H1 (cell line): ENCODE results near the gene PLEKHG2. TPM values are rescaled to one million over a fixed set of nuclear protein-coding genes. Genes with fewer than 3 reads are reported as not detected.

Experiments used
- CTCF ChIA-PET: fragments of 300-600 bp; sonication (Branson Sonifier 250); formaldehyde crosslinking; loops from one replicate; lab custom pipeline; 2021; ENCODE audit not compliant: partially characterized antibody; lab: Charles Lee
- POLR2A ChIA-PET: fragments of 300-600 bp; sonication (Branson Sonifier 250); formaldehyde crosslinking; loops from one replicate; lab custom pipeline; 2021; ENCODE audit warnings: inconsistent platforms; ENCODE audit not compliant: partially characterized antibody; lab: Charles Lee
- DNase-seq, 2 experiments: peaks; one replicate each; pipeline versions ENCODE4 v3.0.0 to v3.0.0-alpha.2; 2010 to 2022; ENCODE audit warnings: low spot score in 2 of 2, low read depth in 1 of 2, mixed read lengths in 1 of 2
- FAIRE-seq: peaks from 2 replicates; lab custom pipeline; 2011; peaks lifted over from hg19 to GRCh38; lab: Jason Lieb, UNC
- H2AFZ ChIP-seq: 2 replicates; pipeline ENCODE4 v1.8.1; 2012; ENCODE audit warnings: low read length, inconsistent platforms
- H2AK5ac ChIP-seq: 2 replicates; pipeline ENCODE4 v1.6.1; 2013; ENCODE audit warnings: low read depth, low read length
- H2BK120ac ChIP-seq: replicated peaks from 2 replicates; pipeline ENCODE3; 2013; ENCODE audit warnings: low read depth, low read length, inconsistent platforms
- H2BK12ac ChIP-seq: 2 replicates; pipeline ENCODE4 v1.6.1; 2013; ENCODE audit warnings: low read depth, low read length
- H2BK15ac ChIP-seq: 2 replicates; pipeline ENCODE4 v1.6.1; 2013; ENCODE audit warnings: low read length
- H2BK20ac ChIP-seq: 2 replicates; pipeline ENCODE4 v1.6.1; 2013; ENCODE audit warnings: low read length
- H2BK5ac ChIP-seq: 2 replicates; pipeline ENCODE4 v1.6.1; 2013; ENCODE audit warnings: low read depth, low read length
- H3K14ac ChIP-seq: 2 replicates; pipeline ENCODE4 v1.6.1; 2013; ENCODE audit warnings: inconsistent platforms; ENCODE audit not compliant: insufficient read length
- H3K18ac ChIP-seq: 2 replicates; pipeline ENCODE4 v1.6.1; 2013; ENCODE audit warnings: low read length; ENCODE audit errors: extremely low read depth
- H3K23ac ChIP-seq: 2 replicates; pipeline ENCODE4 v1.6.1; 2013; ENCODE audit warnings: inconsistent platforms; ENCODE audit not compliant: insufficient read length
- H3K23me2 ChIP-seq: 2 replicates; pipeline ENCODE4 v1.6.1; 2013; ENCODE audit warnings: low read depth, low read length
- H3K27ac ChIP-seq: 2 replicates; pipeline ENCODE4 v1.6.1; 2011; ENCODE audit warnings: low read depth, low read length, inconsistent platforms
- H3K27me3 ChIP-seq, 4 experiments: replicated peaks in 1 of 4; 1 replicate in 1 of 4; 2 replicates in 3 of 4; pipeline versions ENCODE4 v1.6.1 to v1.8.1; 2011 to 2013; ENCODE audit warnings: low read length in 3 of 4, mild to moderate bottlenecking in 3 of 4, inconsistent platforms in 2 of 4, mixed read lengths in 2 of 4, moderate library complexity in 1 of 4; ENCODE audit not compliant: control insufficient read depth in 3 of 4, insufficient read depth in 3 of 4; ENCODE audit errors: extremely low read depth in 1 of 4
- H3K36me3 ChIP-seq, 4 experiments: 2 replicates each; pipeline versions ENCODE4 v1.6.1 to v1.8.1; 2011 to 2013; ENCODE audit warnings: mild to moderate bottlenecking in 4 of 4, low read length in 3 of 4, moderate library complexity in 2 of 4, control low read depth in 1 of 4, inconsistent platforms in 1 of 4; ENCODE audit not compliant: insufficient read depth in 4 of 4, control insufficient read depth in 2 of 4
- H3K4ac ChIP-seq: replicated peaks from 2 replicates; pipeline ENCODE3; 2013; ENCODE audit warnings: low read length, low read depth, mixed read lengths, inconsistent platforms; ENCODE audit not compliant: insufficient read length
- H3K4me1 ChIP-seq, 4 experiments: replicated peaks in 1 of 4; 1 replicate in 1 of 4; 2 replicates in 3 of 4; pipeline versions ENCODE4 v1.6.1 to v1.8.1; 2011 to 2013; ENCODE audit warnings: low read length in 3 of 4, inconsistent platforms in 2 of 4, mixed read lengths in 1 of 4; ENCODE audit not compliant: insufficient read depth in 4 of 4, control insufficient read depth in 3 of 4
- H3K4me2 ChIP-seq, 2 experiments: 2 replicates each; pipeline versions ENCODE4 v1.6.1 to v1.8.1; 2011 to 2013; ENCODE audit warnings: low read depth in 2 of 2, low read length in 2 of 2, control low read depth in 1 of 2, inconsistent platforms in 1 of 2, mild to moderate bottlenecking in 1 of 2; ENCODE audit not compliant: insufficient read depth in 1 of 2
- H3K4me3 ChIP-seq, 4 experiments: fragments of 200-600, 300-600 bp in 1 of 4; sonication (generic), shearing (Covaris generic), sonication (Bioruptor Twin) in 1 of 4; 2 replicates each; pipeline versions ENCODE4 v1.5.1 to v1.8.1; 2011 to 2016; ENCODE audit warnings: low read length in 4 of 4, low read depth in 3 of 4, control low read depth in 2 of 4, inconsistent platforms in 2 of 4, mild to moderate bottlenecking in 2 of 4, mixed read lengths in 1 of 4, moderate library complexity in 1 of 4; ENCODE audit not compliant: insufficient read depth in 2 of 4; ENCODE audit errors: extremely low read depth in 1 of 4
- H3K56ac ChIP-seq: replicated peaks from 2 replicates; pipeline ENCODE3; 2013; ENCODE audit warnings: low read depth, mild to moderate bottlenecking, mixed read lengths, low read length, inconsistent platforms; ENCODE audit not compliant: insufficient read length
- H3K79me1 ChIP-seq: 2 replicates; pipeline ENCODE4 v1.6.1; 2013; ENCODE audit warnings: low read depth, low read length, control low read depth
- H3K79me2 ChIP-seq, 2 experiments: 2 replicates each; pipeline versions ENCODE4 v1.6.1 to v1.8.1; 2012 to 2013; ENCODE audit warnings: low read length in 2 of 2, mild to moderate bottlenecking in 2 of 2, inconsistent platforms in 1 of 2; ENCODE audit not compliant: insufficient read depth in 2 of 2, control insufficient read depth in 1 of 2
- H3K9ac ChIP-seq, 4 experiments: replicated peaks in 1 of 4; 1 replicate in 1 of 4; 2 replicates in 3 of 4; pipeline versions ENCODE4 v1.6.1 to v1.8.1; 2011 to 2013; ENCODE audit warnings: low read depth in 3 of 4, low read length in 3 of 4, control low read depth in 2 of 4, mild to moderate bottlenecking in 2 of 4, moderate library complexity in 2 of 4, inconsistent platforms in 1 of 4; ENCODE audit errors: extremely low read depth in 1 of 4
- H3K9me3 ChIP-seq, 2 experiments: 2 replicates each; pipeline versions ENCODE4 v1.6.1 to v1.8.1; 2012 to 2013; ENCODE audit warnings: mild to moderate bottlenecking in 2 of 2, moderate library complexity in 2 of 2, control low read depth in 1 of 2, inconsistent platforms in 1 of 2, low read depth in 1 of 2, low read length in 1 of 2, mixed read lengths in 1 of 2; ENCODE audit not compliant: insufficient read depth in 2 of 2
- H4K20me1 ChIP-seq, 2 experiments: replicated peaks in 1 of 2; 2 replicates each; pipeline versions ENCODE3 to v1.8.1; 2011 to 2013; ENCODE audit warnings: inconsistent platforms in 2 of 2, low read length in 2 of 2, mild to moderate bottlenecking in 1 of 2; ENCODE audit not compliant: insufficient read depth in 2 of 2, control insufficient read depth in 1 of 2
- H4K5ac ChIP-seq: 2 replicates; pipeline ENCODE4 v1.6.1; 2013; ENCODE audit warnings: low read length, low read depth, mixed read lengths, inconsistent platforms; ENCODE audit not compliant: insufficient read length
- H4K8ac ChIP-seq: 2 replicates; pipeline ENCODE4 v1.8.0; 2013; ENCODE audit warnings: mild to moderate bottlenecking, moderate library complexity, low read length, inconsistent platforms; ENCODE audit not compliant: insufficient read depth; ENCODE audit errors: extremely low read depth
- H4K91ac ChIP-seq: replicated peaks from 2 replicates; pipeline ENCODE3; 2013; ENCODE audit warnings: low read length, mixed read lengths, inconsistent platforms; ENCODE audit not compliant: insufficient read length
- HDAC6 ChIP-seq: IDR thresholded peaks from one replicate; pipeline ENCODE4 v1.7.1; 2012; ENCODE audit warnings: low read depth, mild to moderate bottlenecking, inconsistent platforms, low read length, moderate library complexity
- SIX5 ChIP-seq: IDR thresholded peaks from 2 replicates; pipeline ENCODE4 v1.6.1; 2011; ENCODE audit warnings: mild to moderate bottlenecking, low read depth, low read length
- TAF7 ChIP-seq: optimal IDR thresholded peaks from 2 replicates; pipeline ENCODE3; 2011; ENCODE audit warnings: low read depth, mild to moderate bottlenecking, inconsistent platforms, low read length, moderate library complexity, borderline replicate concordance
- WGBS, 2 experiments: shearing (Covaris generic) in 1 of 2; methylation state at CpG; one replicate each; pipeline versions ENCODE4 v1.1.6 to v1.1.7; 2013 to 2015; ENCODE audit warnings: low lambda C conversion rate in 2 of 2, mixed read lengths in 2 of 2, inconsistent platforms in 1 of 2, low coverage in 1 of 2, missing lambda C conversion rate in 1 of 2; ENCODE audit not compliant: insufficient replicate concordance in 2 of 2, insufficient coverage in 1 of 2, insufficient read length in 1 of 2; ENCODE audit errors: extremely low coverage in 1 of 2, missing lambda C conversion rate in 1 of 2; 5-methylcytosine and 5-hydroxymethylcytosine counted together
- polyA plus RNA-seq, 7 experiments: library from polyadenylated mRNA; depleted of rRNA in 3 of 7; stranded (reverse) in 5 of 7; unstranded in 2 of 7; fragments of >200 nt in 5 of 7; fragments of 200-250 nt in 2 of 7; gene quantifications; 1 replicate in 5 of 7; 2 replicates in 1 of 7; 4 replicates in 1 of 7; pipeline versions ENCODE4 v1.2.1 to v1.2.3, GENCODE V29; 2011 to 2013; ENCODE audit warnings: missing spikeins in 2 of 7, mixed read lengths in 2 of 7
- total RNA-seq: library from RNA; stranded (reverse); fragmentation: NEBNext Ultra II Directional; extraction: Animal tissue kit (Norgen Biotek cat#: 25700); gene quantifications from 2 replicates; pipeline ENCODE4 v1.2.1, GENCODE V29; 2021

Gene PLEKHG2
- total and polyA plus RNA-seq, 2 of the 8 experiments (the other 6 are each of a cell fraction or from before 2014, with no cell fraction given) = 16.9 to 65.7 TPM

GRCh38 chr19:39363901-39364457, 48.5 kb upstream of the PLEKHG2 start:
- no peaks in the 10 kb centered on the region for H3K27me3 ChIP-seq
- no peak overlapping the region for H2BK20ac ChIP-seq
- CTCF ChIA-PET = no interaction called here
- DNase-seq (no peak), FAIRE-seq (no peak)
- no peak overlapping the region for H2AK5ac ChIP-seq
- no peaks in the 10 kb centered on the region; the same call in 1 of the 2 replicates for H3K79me1 ChIP-seq
- no peaks in the 10 kb centered on the region for H3K4me1 ChIP-seq
- no peak overlapping the region for H2BK12ac ChIP-seq
- TF ChIP-seq TAF7 (no peak), HDAC6 (no peak), SIX5 (no peak)
- no peak overlapping the region for H3K23ac ChIP-seq
- no peak overlapping the region for H3K27ac ChIP-seq
- H2BK120ac ChIP-seq = no peak overlapping the region
- no peak overlapping the region for H3K18ac ChIP-seq
- no peak overlapping the region for H3K4ac ChIP-seq
- peaks cover 2 to 27% (median 21%) of the 10 kb centered on the region in 4 experiments for H3K36me3 ChIP-seq
- no peak overlapping the region for H3K9ac ChIP-seq
- 97% methylated on average over 5 of the region's 5 CpGs; no CpG with 5 or more reads in 1 of the 2 experiments for WGBS, 2 experiments
- no peaks in the 10 kb centered on the region for H3K9me3 ChIP-seq
- H3K23me2 ChIP-seq = no peaks in the 10 kb centered on the region
- no peak overlapping the region for H2BK5ac ChIP-seq
- no peak overlapping the region for H4K8ac ChIP-seq
- no peak overlapping the region for H3K14ac ChIP-seq
- H2AFZ ChIP-seq = no peak overlapping the region
- no peak overlapping the region for H3K56ac ChIP-seq
- no peak overlapping the region for H2BK15ac ChIP-seq
- H4K91ac ChIP-seq = no peak overlapping the region
- no peak overlapping the region for H4K5ac ChIP-seq
- no peak overlapping the region for H3K4me2 ChIP-seq
- H3K79me2 ChIP-seq = no peaks in the 10 kb centered on the region
- no peak overlapping the region for H3K4me3 ChIP-seq
- POLR2A ChIA-PET = interaction anchor here (0.6 to 4.5 kb wide), 7 partner anchors 8 to 141 kb away, joined by 3 to 25 read pairs (median 5); partner anchors contain the start of genes MED29 and PAF1
- H4K20me1 ChIP-seq = peaks cover 9 to 11% of the 10 kb centered on the region in 2 experiments
